Activated T-cell treated with anti-CD3 and anti-CD28 coated beads, Interleukin-2, amount 50 U/mL, for 72 hours (primary cell): Measurements from ENCODE around the gene RNF151. TPM values are rescaled to one million over a fixed set of nuclear protein-coding genes. Genes with fewer than 3 reads are reported as not detected.
A peak's percentile ranks its signal among the peaks of the same experiment; 100 is the strongest.

Experiments
- ATAC-seq, 2 donors: fragments of 150-1000 bp; cut with Tn5 transposase; replicated peaks in 1 of 2; 2 replicates each; pipeline ENCODE4 v1.10.0; 2021; ENCODE audit warnings: moderate library complexity in 2 of 2, mild to moderate bottlenecking in 1 of 2
- DNase-seq, 2 donors: peaks; one replicate each; pipeline ENCODE4 v3.0.0; 2021 to 2022; ENCODE audit warnings: mixed read lengths in 1 of 2
- H3K27ac Mint-ChIP-seq: one replicate; pipeline ENCODE4 v1.8.0; 2022; ENCODE audit warnings: mild to moderate bottlenecking, moderate library complexity, mixed read lengths
- H3K27me3 Mint-ChIP-seq: one replicate; pipeline ENCODE4 v1.8.0; 2022; ENCODE audit warnings: low read depth, mixed read lengths
- H3K36me3 Mint-ChIP-seq, 2 donors: one replicate each; pipeline ENCODE4 v1.8.0; 2022; ENCODE audit warnings: mixed read lengths in 2 of 2, mild to moderate bottlenecking in 1 of 2; ENCODE audit not compliant: insufficient read depth in 2 of 2
- H3K4me1 Mint-ChIP-seq: one replicate; pipeline ENCODE4 v1.8.0; 2022; ENCODE audit warnings: low read depth, mixed read lengths
- H3K4me3 Mint-ChIP-seq, 2 donors: one replicate each; pipeline ENCODE4 v1.8.0; 2022; ENCODE audit warnings: mild to moderate bottlenecking in 2 of 2, mixed read lengths in 2 of 2, moderate library complexity in 2 of 2
- H3K9me3 Mint-ChIP-seq, 2 donors: one replicate each; pipeline ENCODE4 v1.8.0; 2022; ENCODE audit warnings: mixed read lengths in 2 of 2
- total RNA-seq, 2 donors: library from RNA; stranded (reverse); gene quantifications; one replicate each; pipeline ENCODE4 v1.2.3, GENCODE V29; 2022

Gene RNF151
- total RNA-seq, 2 donors from 2014 or later = 0.81 TPM; not detected in 1

- peak in 1 of 2 donors; percentile 1 for ATAC-seq
- peaks cover 2 to 6% of the 10 kb centered on the region in 2 donors for H3K36me3 Mint-ChIP-seq
- no peaks in the 10 kb centered on the region for H3K9me3 Mint-ChIP-seq
- peak overlapping the region; percentile 94 to 98 for H3K4me3 Mint-ChIP-seq
- no peak for DNase-seq
- H3K4me1 Mint-ChIP-seq = peaks cover 35% of the 10 kb centered on the region
- no peaks in the 10 kb centered on the region for H3K27me3 Mint-ChIP-seq
- peak overlapping the region; percentile 48 for H3K27ac Mint-ChIP-seq
These were observed 5.8 kb downstream of the RNF151 start for GRCh38 chr16:1972490-1972877.

DNA sequence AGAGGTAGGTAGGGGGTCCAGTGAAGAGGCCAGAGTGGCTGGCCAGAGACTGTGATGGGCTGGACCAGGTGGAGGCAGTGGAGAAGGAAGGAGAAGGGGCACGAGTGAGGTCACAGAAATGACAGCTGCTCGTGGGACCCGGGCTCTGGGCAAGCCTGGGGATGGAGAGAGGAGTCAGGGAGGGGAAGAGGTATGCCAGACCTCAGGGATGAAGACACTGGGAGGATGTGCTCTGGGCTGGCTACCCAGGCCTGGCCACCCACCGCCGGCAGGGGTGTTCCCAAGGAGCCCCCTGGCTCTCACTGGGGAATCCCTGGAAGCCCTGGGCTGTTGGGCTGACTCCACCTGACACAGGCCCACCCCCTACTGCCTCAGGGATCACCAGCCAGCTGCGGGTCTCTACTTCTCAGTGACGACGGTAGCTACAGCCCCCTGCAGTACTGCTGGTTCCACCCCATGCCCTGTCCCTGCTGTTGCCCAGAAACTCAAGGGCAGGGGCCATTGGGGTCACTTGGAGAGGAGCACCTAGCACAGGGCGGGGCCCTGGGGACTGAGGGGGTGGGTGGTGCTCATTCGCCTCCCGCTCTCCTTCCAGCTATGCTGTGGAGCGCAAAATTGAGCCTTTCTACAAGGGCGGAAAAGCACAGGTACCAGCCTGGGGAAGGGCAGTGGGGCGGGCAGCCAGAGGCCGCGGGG is 7.0 kb downstream of the RNF151 start:
- H3K36me3 Mint-ChIP-seq = peaks cover 4 to 6% of the 10 kb centered on the region in 2 donors
- peaks cover 33% of the 10 kb centered on the region for H3K4me1 Mint-ChIP-seq
- H3K4me3 Mint-ChIP-seq = peak overlapping the region; percentile 94 to 98
- no peaks in the 10 kb centered on the region for H3K9me3 Mint-ChIP-seq
- ATAC-seq = no peak
- no peak overlapping the region for H3K27ac Mint-ChIP-seq
- H3K27me3 Mint-ChIP-seq = no peaks in the 10 kb centered on the region
- DNase-seq = no peak

GRCh38 chr16:1974157-1975070 is 7.8 kb downstream of the RNF151 start:
- Mint-ChIP-seq H3K9me3 (no peaks in the 10 kb centered on the region), H3K4me1 (peaks cover 33% of the 10 kb centered on the region), H3K36me3 (peaks cover 4 to 6% of the 10 kb centered on the region in 2 donors), H3K27ac (no peak overlapping the region), H3K4me3 (peak overlapping the region in 1 of 2 donors; percentile 8), H3K27me3 (no peaks in the 10 kb centered on the region)
- ATAC-seq = no peak
- DNase-seq = no peak

DNA sequence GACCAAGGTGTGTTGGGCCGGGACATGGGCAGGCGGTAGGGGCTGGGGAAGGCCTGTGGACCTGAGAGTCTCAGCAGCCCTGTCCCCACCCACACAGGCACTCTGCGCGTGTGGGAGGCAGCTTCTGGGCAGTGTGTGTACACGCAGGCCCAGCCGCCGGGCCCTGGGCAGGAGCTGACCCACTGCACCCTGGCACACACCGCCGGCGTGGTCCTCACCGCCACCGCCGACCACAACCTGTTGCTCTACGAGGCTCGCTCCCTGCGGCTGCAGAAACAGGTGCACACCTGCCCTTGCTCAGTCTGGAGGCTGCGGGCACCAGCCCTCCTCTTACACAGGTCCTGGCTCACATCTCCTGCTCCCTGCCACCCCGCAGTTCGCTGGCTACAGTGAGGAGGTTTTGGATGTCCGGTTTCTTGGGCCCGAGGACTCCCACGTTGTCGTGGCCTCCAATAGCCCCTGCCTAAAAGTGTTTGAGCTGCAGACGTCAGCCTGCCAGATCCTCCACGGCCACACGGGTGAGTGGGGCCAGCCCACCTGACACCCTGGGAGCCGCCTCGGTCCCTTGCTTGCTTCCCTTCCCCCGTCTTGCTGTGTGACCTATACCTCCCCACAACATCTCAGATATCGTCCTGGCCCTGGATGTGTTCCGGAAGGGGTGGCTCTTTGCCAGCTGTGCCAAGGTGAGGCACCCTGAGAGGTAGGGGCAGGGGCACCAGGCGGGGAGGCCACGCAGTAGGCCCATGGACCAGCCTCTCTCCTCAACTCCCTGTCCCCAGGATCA is 9.0 kb downstream of the RNF151 start:
- no peaks in the 10 kb centered on the region for H3K27me3 Mint-ChIP-seq
- peaks cover 32% of the 10 kb centered on the region for H3K4me1 Mint-ChIP-seq
- H3K36me3 Mint-ChIP-seq = peaks cover 4 to 6% of the 10 kb centered on the region in 2 donors
- DNase-seq (no peak), ATAC-seq (no peak)
- no peaks in the 10 kb centered on the region for H3K9me3 Mint-ChIP-seq
- H3K4me3 Mint-ChIP-seq = no peak overlapping the region
- no peak overlapping the region for H3K27ac Mint-ChIP-seq

- Mint-ChIP-seq H3K9me3 (no peaks in the 10 kb centered on the region), H3K27me3 (peaks cover 5% of the 10 kb centered on the region), H3K4me3 (no peak overlapping the region), H3K36me3 (peaks cover 4 to 6% of the 10 kb centered on the region in 2 donors), H3K4me1 (peaks cover 30% of the 10 kb centered on the region), H3K27ac (no peak overlapping the region)
- ATAC-seq (no peak), DNase-seq (no peak)
These were observed 9.5 kb downstream of the RNF151 start for GRCh38 chr16:1976216-1976520.

GRCh38 chr16:1976951-1977874 is 10.6 kb downstream of the RNF151 start:
- peaks cover 0 to 2% of the 10 kb centered on the region in 2 donors for H3K36me3 Mint-ChIP-seq
- H3K4me3 Mint-ChIP-seq = no peak overlapping the region
- ATAC-seq = no peak

GRCh38 chr16:1977875-1978268 is 11.2 kb downstream of the RNF151 start:
- no peak overlapping the region for H3K27ac Mint-ChIP-seq
- H3K4me3 Mint-ChIP-seq = no peak overlapping the region
- no peaks in the 10 kb centered on the region for H3K9me3 Mint-ChIP-seq
- no peak for DNase-seq
- no peak for ATAC-seq
- peaks cover 22% of the 10 kb centered on the region for H3K27me3 Mint-ChIP-seq
- H3K4me1 Mint-ChIP-seq = peaks cover 30% of the 10 kb centered on the region
- peaks cover 0 to 2% of the 10 kb centered on the region in 2 donors for H3K36me3 Mint-ChIP-seq

More at GRCh38 chr16:1976951-1977874, 10.6 kb downstream of the RNF151 start:
- Mint-ChIP-seq H3K27ac (no peak overlapping the region), H3K9me3 (no peaks in the 10 kb centered on the region), H3K27me3 (peaks cover 15% of the 10 kb centered on the region), H3K4me1 (peaks cover 28% of the 10 kb centered on the region)
- DNase-seq = no peak

DNA sequence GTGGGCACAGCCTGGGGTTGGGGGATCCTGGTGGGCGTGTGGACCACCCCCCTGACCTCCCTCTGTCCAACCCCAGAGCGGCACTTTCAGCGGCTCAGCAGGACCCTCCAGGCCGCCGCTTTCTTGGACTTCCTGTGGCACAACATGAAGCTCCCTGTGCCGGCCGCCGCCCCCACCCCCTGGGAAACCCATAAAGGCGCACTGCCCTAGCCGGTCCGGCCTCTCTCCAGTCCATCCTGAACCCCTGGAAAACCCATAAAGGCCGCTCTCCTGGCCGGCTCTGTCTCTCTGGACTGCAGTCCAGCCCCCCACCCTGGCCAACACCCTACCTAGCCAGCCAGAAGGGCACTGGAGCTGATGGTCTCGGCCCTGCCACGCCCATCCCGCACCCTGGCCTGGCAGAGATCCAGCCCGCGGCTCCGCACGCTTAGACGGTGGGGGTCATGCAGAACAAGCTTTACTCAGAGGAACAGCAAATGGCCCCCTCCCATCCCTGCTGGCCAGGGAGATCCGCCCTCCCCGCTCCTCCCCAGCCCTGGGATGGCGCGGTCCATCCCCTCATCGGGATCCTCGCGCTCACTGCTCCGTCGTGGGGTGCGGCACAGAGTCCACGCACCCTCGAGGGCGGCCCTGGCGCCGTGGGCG is 11.9 kb downstream of the RNF151 start:
- H3K9me3 Mint-ChIP-seq = no peaks in the 10 kb centered on the region
- peaks cover 28% of the 10 kb centered on the region for H3K4me1 Mint-ChIP-seq
- no peak overlapping the region for H3K27ac Mint-ChIP-seq
- no peak for DNase-seq
- H3K4me3 Mint-ChIP-seq = no peak overlapping the region
- H3K36me3 Mint-ChIP-seq = peaks cover 0 to 2% of the 10 kb centered on the region in 2 donors
- peaks cover 28% of the 10 kb centered on the region for H3K27me3 Mint-ChIP-seq
- no peak for ATAC-seq

DNA sequence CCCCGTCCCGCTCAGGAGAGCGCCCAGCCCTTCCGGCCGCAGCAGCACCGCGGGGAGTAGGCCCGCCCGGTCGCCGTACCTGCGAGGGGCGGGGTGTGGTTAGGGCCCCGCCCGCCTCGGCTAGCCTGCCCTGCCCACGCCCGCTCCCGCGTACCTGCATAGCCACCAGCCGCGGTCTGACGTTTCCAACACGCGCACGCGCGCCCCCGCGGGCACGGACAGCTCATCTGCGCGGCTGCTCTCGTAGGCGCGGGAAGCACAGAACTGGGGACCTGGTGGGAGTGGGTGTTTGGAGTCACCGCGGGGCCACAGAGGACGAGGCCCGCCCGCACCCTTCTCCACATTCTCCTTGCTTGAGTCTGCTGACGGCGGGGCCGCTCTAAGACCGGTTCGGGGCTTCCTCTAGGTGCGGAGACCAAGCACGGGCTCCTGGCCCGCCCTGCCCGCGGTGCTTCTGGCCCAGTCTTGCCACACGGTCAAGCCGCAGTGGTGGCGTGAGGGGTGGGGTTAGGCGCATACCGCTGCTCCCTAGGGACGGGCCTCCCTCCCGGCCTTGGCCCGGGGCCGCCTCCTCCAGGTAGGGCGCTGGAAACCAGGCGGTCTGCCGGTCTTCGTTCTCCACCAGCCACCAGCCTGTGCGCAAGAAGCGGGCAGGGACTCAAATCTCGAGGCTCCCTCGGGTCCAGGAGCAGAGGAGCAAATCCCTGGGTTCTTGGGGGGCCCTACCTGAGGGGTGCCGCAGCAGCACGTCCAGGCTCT is 12.8 kb downstream of the RNF151 start:
- no peak for ATAC-seq
- peaks cover 23% of the 10 kb centered on the region for H3K4me1 Mint-ChIP-seq
- peaks cover 28% of the 10 kb centered on the region for H3K27me3 Mint-ChIP-seq
- H3K9me3 Mint-ChIP-seq = no peaks in the 10 kb centered on the region
- H3K27ac Mint-ChIP-seq = no peak overlapping the region
- peaks cover 0 to 2% of the 10 kb centered on the region in 2 donors for H3K36me3 Mint-ChIP-seq
- no peak overlapping the region for H3K4me3 Mint-ChIP-seq
- DNase-seq = peak in 1 of 2 donors; percentile 31

DNA sequence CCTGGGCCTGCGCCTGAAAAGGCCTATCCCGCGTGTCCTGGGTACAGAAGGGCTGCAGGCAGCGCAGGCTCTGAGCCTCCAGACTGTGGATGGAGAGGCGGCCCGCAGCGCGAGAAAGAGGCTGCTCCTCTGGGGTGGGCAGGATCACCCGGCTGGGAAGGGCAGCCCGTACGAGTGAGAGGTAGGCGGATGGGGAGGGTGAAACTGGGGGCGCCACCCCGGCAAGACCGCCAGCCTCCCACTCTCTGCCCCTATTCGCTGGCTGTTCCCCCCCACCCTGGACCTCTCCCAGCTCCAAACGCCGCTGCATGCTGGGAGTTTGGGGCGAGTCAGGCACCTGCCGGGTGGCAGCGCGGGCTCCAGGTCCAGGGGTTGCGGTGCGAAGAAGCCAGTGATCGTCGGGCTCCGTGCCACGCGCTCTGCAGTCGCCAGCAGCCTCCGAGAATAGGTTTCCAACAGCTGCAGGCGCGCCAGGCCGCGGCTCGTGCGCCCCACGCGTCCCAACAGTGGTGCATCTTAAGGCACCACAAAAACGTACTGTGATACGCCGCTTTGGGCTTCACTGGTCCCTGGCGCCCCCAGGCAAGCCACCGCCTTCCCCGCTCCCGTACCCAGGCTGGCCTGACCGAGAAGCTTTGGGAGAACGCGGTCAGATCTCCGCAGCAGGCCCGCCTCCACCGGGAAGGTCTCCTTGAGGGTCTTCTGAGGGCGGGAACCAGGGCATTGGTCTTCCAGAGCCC is 13.5 kb downstream of the RNF151 start:
- Mint-ChIP-seq H3K4me1 (peaks cover 30% of the 10 kb centered on the region), H3K9me3 (no peaks in the 10 kb centered on the region), H3K4me3 (no peak overlapping the region), H3K27me3 (peaks cover 28% of the 10 kb centered on the region), H3K36me3 (peaks cover 0 to 2% of the 10 kb centered on the region in 2 donors), H3K27ac (no peak overlapping the region)
- no peak for DNase-seq
- no peak for ATAC-seq

DNA sequence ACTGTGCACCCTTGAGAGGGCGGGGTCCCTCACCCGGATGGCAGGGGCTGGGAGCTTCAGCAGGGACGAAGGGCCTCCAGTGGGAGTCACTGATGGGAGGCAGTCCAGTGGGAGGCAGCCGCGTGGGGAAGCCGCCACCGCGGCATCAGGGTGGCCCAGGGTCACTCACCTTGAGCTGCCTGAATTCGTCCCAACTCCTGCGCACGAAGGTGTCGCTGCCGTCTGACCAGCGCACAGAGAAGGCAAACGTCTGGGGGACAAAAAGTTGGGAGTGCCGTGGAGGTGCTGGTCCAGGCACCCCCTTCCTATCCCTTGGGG is 14.1 kb downstream of the RNF151 start:
- Mint-ChIP-seq H3K27ac (no peak overlapping the region), H3K9me3 (no peaks in the 10 kb centered on the region), H3K27me3 (peaks cover 28% of the 10 kb centered on the region), H3K36me3 (peaks cover 0 to 2% of the 10 kb centered on the region in 2 donors), H3K4me3 (no peak overlapping the region), H3K4me1 (peaks cover 32% of the 10 kb centered on the region)
- DNase-seq = no peak
- no peak for ATAC-seq
